Small intestine (tissue), 7 donors: Measurements from ENCODE around the gene HEPACAM2. TPM values are rescaled to one million over a fixed set of nuclear protein-coding genes. Genes with fewer than 3 reads are reported as not detected.

Source experiments
- DNase-seq, 2 donors: peaks; one replicate each; pipeline versions ENCODE4 v3.0.0 to v3.0.0-alpha.2; 2013
- FAIRE-seq: peaks from 2 replicates; lab custom pipeline; 2012; peaks lifted over from hg19 to GRCh38; lab: Jason Lieb, UNC
- H3K27ac ChIP-seq, 3 donors: one replicate each; pipeline ENCODE4 v1.5.1; 2013; ENCODE audit warnings: low read length in 2 of 3, mild to moderate bottlenecking in 2 of 3, control low read depth in 1 of 3, inconsistent platforms in 1 of 3, low read depth in 1 of 3, moderate library complexity in 1 of 3
- H3K27me3 ChIP-seq, 3 donors: one replicate each; pipeline ENCODE4 v1.6.1; 2013; ENCODE audit warnings: low read length in 3 of 3, inconsistent platforms in 1 of 3; ENCODE audit not compliant: control insufficient read depth in 3 of 3, insufficient read depth in 3 of 3
- H3K36me3 ChIP-seq, 3 donors: one replicate each; pipeline ENCODE4 v1.6.1; 2013; ENCODE audit warnings: low read length in 3 of 3, inconsistent platforms in 1 of 3, low read depth in 1 of 3, mild to moderate bottlenecking in 1 of 3, moderate library complexity in 1 of 3; ENCODE audit not compliant: control insufficient read depth in 3 of 3, insufficient read depth in 2 of 3
- H3K4me1 ChIP-seq, 3 donors: one replicate each; pipeline ENCODE4 v1.6.1; 2013; ENCODE audit warnings: low read length in 2 of 3, inconsistent platforms in 1 of 3, low read depth in 1 of 3, mild to moderate bottlenecking in 1 of 3, moderate library complexity in 1 of 3; ENCODE audit not compliant: control insufficient read depth in 3 of 3, insufficient read depth in 2 of 3
- H3K4me3 ChIP-seq, 3 donors: one replicate each; pipeline ENCODE4 v1.5.1; 2013; ENCODE audit warnings: low read length in 3 of 3, control low read depth in 1 of 3, inconsistent platforms in 1 of 3, low read depth in 1 of 3, mild to moderate bottlenecking in 1 of 3, moderate library complexity in 1 of 3
- H3K9me3 ChIP-seq, 2 donors: one replicate each; pipeline ENCODE4 v1.6.1; 2013; ENCODE audit warnings: low read depth in 1 of 2, low read length in 1 of 2; ENCODE audit not compliant: control insufficient read depth in 2 of 2, insufficient read depth in 1 of 2
- WGBS, 3 donors: extraction: QIAGEN DNeasy Blood & Tissue Kit; methylation state at CpG; one replicate each; pipeline ENCODE4 v1.1.7; 2013; 5-methylcytosine and 5-hydroxymethylcytosine counted together
- polyA plus RNA-seq, 4 donors: library from polyadenylated mRNA; stranded (reverse) in 3 of 4; unstranded in 1 of 4; fragments of 200-250 nt in 3 of 4; fragments of 120-200 nt in 1 of 4; gene quantifications; one replicate each; pipeline versions ENCODE4 v1.2.1 to v1.2.3, GENCODE V29; 2013
- donor health status: healthy with polysubstance abuse.
- donor health status: control.
- donor health status: control.
- donor health status: Bipolar disorder and iron deficiency.
- donor health status: healthy.

The HEPACAM2 gene
- polyA plus RNA-seq, 4 donors = 9.2 to 108 (median 14.2) TPM

DNA sequence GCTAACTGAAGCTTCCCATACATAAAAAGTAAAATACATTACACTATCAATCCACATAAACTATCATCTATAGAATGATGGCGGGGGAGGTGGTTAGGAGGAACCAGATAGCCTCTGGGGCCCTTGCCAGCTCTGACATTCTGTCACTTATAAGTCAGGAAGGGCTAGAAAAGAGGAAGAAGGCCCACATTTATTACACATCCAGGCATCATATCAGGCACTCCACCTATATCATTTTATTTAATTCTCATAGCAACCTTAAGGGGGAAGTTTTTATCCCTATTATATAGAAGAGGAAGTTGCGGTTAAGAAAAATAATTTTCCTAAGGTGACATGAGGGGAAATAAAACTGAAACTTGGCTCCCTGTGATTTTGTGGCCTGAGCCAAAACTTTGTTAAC, 29.9 kb downstream of the HEPACAM2 start:
- no peaks in the 10 kb centered on the region for H3K36me3 ChIP-seq
- H3K4me1 ChIP-seq = no peaks in the 10 kb centered on the region
- no peaks in the 10 kb centered on the region for H3K9me3 ChIP-seq
- no peak overlapping the region for H3K4me3 ChIP-seq
- DNase-seq (no peak), FAIRE-seq (no peak)
- no peaks in the 10 kb centered on the region for H3K27me3 ChIP-seq
- 66 to 79% (median 74%) methylated on average over 2 of the region's 2 CpGs for WGBS, 3 donors
- H3K27ac ChIP-seq = no peak overlapping the region

GRCh38 chr7:93194386-93194785, 31.9 kb downstream of the HEPACAM2 start:
- no peaks in the 10 kb centered on the region for H3K4me1 ChIP-seq
- H3K36me3 ChIP-seq = no peaks in the 10 kb centered on the region
- no peaks in the 10 kb centered on the region for H3K9me3 ChIP-seq
- no peaks in the 10 kb centered on the region for H3K27me3 ChIP-seq
- no peak overlapping the region for H3K27ac ChIP-seq
- H3K4me3 ChIP-seq = no peak overlapping the region
- DNase-seq (no peak), FAIRE-seq (no peak)
- WGBS, 3 donors = 42 to 51% (median 43%) methylated on average over 3 of the region's 3 CpGs

GRCh38 chr7:93188870-93189634, 37.2 kb downstream of the HEPACAM2 start:
- H3K4me3 ChIP-seq = no peak overlapping the region
- 46 to 56% (median 49%) methylated on average over 6 of the region's 6 CpGs for WGBS, 3 donors
- H3K4me1 ChIP-seq = no peaks in the 10 kb centered on the region
- H3K36me3 ChIP-seq = no peaks in the 10 kb centered on the region
- FAIRE-seq (no peak), DNase-seq (no peak)
- no peak overlapping the region for H3K27ac ChIP-seq
- no peaks in the 10 kb centered on the region for H3K9me3 ChIP-seq
- no peaks in the 10 kb centered on the region for H3K27me3 ChIP-seq

DNA sequence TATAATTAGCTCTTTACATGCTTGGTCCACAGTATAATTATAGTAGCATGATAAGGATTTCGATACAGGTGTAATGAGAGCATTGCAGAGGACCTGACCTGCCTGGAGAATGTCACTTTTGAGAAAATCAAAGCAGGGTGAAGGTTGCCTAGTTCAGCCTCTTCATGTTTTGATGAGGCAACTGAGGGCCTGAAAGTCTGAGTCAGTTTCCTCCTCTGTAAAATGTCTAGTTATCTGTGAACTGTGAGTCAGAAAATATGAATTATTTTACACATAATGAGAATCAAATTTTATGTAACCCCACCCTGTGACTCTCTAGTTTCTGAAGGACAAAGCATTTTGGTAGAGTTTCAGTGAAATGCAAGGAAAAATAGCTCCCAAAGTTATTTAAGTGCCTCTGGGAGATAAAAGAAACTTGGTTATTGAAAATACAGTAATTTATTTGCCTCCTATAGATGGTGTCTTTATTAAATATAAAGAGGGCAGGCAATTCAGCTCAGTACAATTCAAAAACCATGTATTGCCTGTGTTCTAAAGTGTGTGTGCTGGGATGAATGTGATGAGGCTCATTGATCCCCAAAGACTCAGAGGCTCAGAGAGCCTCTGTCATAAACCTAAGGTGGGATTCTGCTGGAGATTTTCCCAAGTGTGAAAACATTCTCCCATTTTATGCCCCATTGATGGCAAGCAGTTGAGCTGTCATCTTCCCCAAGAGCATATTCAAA, 40.8 kb downstream of the HEPACAM2 start:
- 20 to 48% (median 21%) methylated on average over 1 of the region's 1 CpG for WGBS, 3 donors
- DNase-seq = no peak

GRCh38 chr7:93179173-93179572, 47.1 kb downstream of the HEPACAM2 start:
- no peaks in the 10 kb centered on the region for H3K9me3 ChIP-seq
- DNase-seq = no peak
- H3K36me3 ChIP-seq = no peaks in the 10 kb centered on the region
- no peak overlapping the region for H3K27ac ChIP-seq
- no peak for FAIRE-seq
- no peaks in the 10 kb centered on the region for H3K27me3 ChIP-seq
- H3K4me3 ChIP-seq = no peak overlapping the region
- no peaks in the 10 kb centered on the region for H3K4me1 ChIP-seq

More for the DNA sequence above, 40.8 kb downstream of the HEPACAM2 start:
- Histone ChIP-seq H3K27ac (no peak overlapping the region), H3K36me3 (no peaks in the 10 kb centered on the region), H3K4me1 (no peaks in the 10 kb centered on the region), H3K4me3 (no peak overlapping the region), H3K9me3 (no peaks in the 10 kb centered on the region), H3K27me3 (no peaks in the 10 kb centered on the region)
- no peak for FAIRE-seq

GRCh38 chr7:93178213-93178612, 48.1 kb downstream of the HEPACAM2 start:
- H3K27me3 ChIP-seq = no peaks in the 10 kb centered on the region
- WGBS, 3 donors = 18 to 24% (median 21%) methylated on average over 3 of the region's 3 CpGs
- H3K4me1 ChIP-seq = no peaks in the 10 kb centered on the region
- H3K9me3 ChIP-seq = no peaks in the 10 kb centered on the region
- no peak for FAIRE-seq
- no peaks in the 10 kb centered on the region for H3K36me3 ChIP-seq
- no peak overlapping the region for H3K27ac ChIP-seq
- peak in 1 of 2 donors; percentile 13 for DNase-seq
- H3K4me3 ChIP-seq = no peak overlapping the region

GRCh38 chr7:93176992-93177580, 49.2 kb downstream of the HEPACAM2 start:
- no peak overlapping the region for H3K27ac ChIP-seq
- H3K27me3 ChIP-seq = no peaks in the 10 kb centered on the region
- FAIRE-seq (no peak), DNase-seq (no peak)
- no peaks in the 10 kb centered on the region for H3K36me3 ChIP-seq
- 62 to 64% (median 63%) methylated on average over 2 of the region's 2 CpGs for WGBS, 3 donors
- H3K9me3 ChIP-seq = no peaks in the 10 kb centered on the region
- H3K4me1 ChIP-seq = no peaks in the 10 kb centered on the region
- H3K4me3 ChIP-seq = no peak overlapping the region

GRCh38 chr7:93175219-93175618, 51.0 kb downstream of the HEPACAM2 start:
- Histone ChIP-seq H3K4me1 (no peaks in the 10 kb centered on the region), H3K4me3 (no peak overlapping the region), H3K36me3 (no peaks in the 10 kb centered on the region), H3K9me3 (peaks cover 0 to 13% of the 10 kb centered on the region in 2 donors), H3K27me3 (peaks cover 0 to 3% (median 0%) of the 10 kb centered on the region in 3 donors), H3K27ac (no peak overlapping the region)
- DNase-seq (no peak), FAIRE-seq (no peak)
- WGBS, 3 donors = 88 to 92% (median 91%) methylated on average over 2 of the region's 2 CpGs
